ENCODE measurements around the gene BRD9. TPM values are rescaled to one million over a fixed set of nuclear protein-coding genes. Genes with fewer than 3 reads are reported as not detected.

Gene BRD9
- total RNA-seq, 1 donor from 2014 or later: 43.7 TPM

DNA sequence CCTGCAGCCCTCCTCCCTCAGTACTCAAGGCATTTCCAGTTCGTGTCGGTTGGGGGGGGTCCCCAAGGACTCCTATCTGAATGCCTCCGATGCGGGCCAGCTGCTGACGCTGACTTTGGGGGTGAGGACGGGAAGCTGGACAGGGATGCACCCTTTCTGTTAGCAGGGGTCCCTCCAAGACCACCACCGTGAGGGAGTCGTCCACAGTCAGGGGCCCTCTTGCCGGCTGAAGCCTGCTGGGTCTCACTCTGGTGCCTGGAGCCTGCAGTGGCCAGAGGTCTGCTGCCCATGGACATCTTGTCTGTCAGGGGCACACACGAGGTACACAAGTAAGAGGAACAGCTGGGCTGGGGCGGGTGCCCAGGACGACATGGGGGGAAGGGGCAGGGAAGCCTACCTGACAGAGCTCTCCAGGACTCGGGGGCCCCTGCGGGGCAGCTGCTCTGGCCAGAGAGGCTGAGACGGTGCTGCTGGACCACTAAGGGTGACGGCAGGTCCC, 32.8 kb downstream of the BRD9 start:
- no peak overlapping the region for H3K27ac ChIP-seq (ENCODE audit: low read depth, low read length)
- H3K4me1 ChIP-seq (ENCODE audit: insufficient read depth, low read length): no peaks in the 10 kb centered on the region
- H3K36me3 ChIP-seq (ENCODE audit: insufficient read depth, low read length): no peaks in the 10 kb centered on the region
- TF ChIP-seq, protein P1, sequence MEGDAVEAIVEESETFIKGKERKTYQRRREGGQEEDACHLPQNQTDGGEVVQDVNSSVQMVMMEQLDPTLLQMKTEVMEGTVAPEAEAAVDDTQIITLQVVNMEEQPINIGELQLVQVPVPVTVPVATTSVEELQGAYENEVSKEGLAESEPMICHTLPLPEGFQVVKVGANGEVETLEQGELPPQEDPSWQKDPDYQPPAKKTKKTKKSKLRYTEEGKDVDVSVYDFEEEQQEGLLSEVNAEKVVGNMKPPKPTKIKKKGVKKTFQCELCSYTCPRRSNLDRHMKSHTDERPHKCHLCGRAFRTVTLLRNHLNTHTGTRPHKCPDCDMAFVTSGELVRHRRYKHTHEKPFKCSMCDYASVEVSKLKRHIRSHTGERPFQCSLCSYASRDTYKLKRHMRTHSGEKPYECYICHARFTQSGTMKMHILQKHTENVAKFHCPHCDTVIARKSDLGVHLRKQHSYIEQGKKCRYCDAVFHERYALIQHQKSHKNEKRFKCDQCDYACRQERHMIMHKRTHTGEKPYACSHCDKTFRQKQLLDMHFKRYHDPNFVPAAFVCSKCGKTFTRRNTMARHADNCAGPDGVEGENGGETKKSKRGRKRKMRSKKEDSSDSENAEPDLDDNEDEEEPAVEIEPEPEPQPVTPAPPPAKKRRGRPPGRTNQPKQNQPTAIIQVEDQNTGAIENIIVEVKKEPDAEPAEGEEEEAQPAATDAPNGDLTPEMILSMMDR (IDR thresholded peaks at IDR 0.05; ENCODE audit: insufficient read depth, low read depth, low read length): no peak
- no peak for TF ChIP-seq EZH2 (IDR thresholded peaks at IDR 0.05; ENCODE audit: insufficient read depth, low read length)
- H3K27me3 ChIP-seq (ENCODE audit: insufficient read depth, low read length): no peaks in the 10 kb centered on the region
- Mint-ChIP-seq H3K36me3 (ENCODE audit: low read depth, unreplicated experiment) (peaks cover 9% of the 10 kb centered on the region), H3K4me3 (ENCODE audit: unreplicated experiment) (no peak overlapping the region), H3K4me1 (ENCODE audit: low read depth, unreplicated experiment) (no peaks in the 10 kb centered on the region), H3K27me3 (ENCODE audit: low read depth, unreplicated experiment) (peaks cover 1% of the 10 kb centered on the region), H3K27ac (ENCODE audit: unreplicated experiment) (no peak overlapping the region), H3K9me3 (ENCODE audit: unreplicated experiment) (peaks cover 1% of the 10 kb centered on the region)
- no peak overlapping the region for H3K9ac ChIP-seq (ENCODE audit: low read length)
- DNase-seq (ENCODE audit: low read depth) (no peak), FAIRE-seq (no peak)
- no peak overlapping the region for H2AFZ ChIP-seq (ENCODE audit: low read depth, low read length)
- peaks cover 53% of the 10 kb centered on the region for H4K20me1 ChIP-seq (ENCODE audit: insufficient read depth, low read length)
- H3K79me2 ChIP-seq (ENCODE audit: insufficient read depth, low read length): no peaks in the 10 kb centered on the region
- no peak overlapping the region for H3K4me2 ChIP-seq (ENCODE audit: low read length)
- H3K9me3 ChIP-seq (ENCODE audit: insufficient read depth, low read depth, low read length): no peaks in the 10 kb centered on the region
- no peak overlapping the region for H3K4me3 ChIP-seq (ENCODE audit: insufficient read depth, low read depth, low read length)

GRCh38 chr5:859391-859790, 33.2 kb downstream of the BRD9 start:
- FAIRE-seq: no peak
- H3K4me3 ChIP-seq (ENCODE audit: insufficient read depth, low read depth, low read length): no peak overlapping the region

GRCh38 chr5:858726-859125, 33.9 kb downstream of the BRD9 start:
- H3K4me3 Mint-ChIP-seq (ENCODE audit: unreplicated experiment): no peak overlapping the region
- no peak for FAIRE-seq

More at GRCh38 chr5:859391-859790, 33.2 kb downstream of the BRD9 start:
- Histone ChIP-seq H3K79me2 (ENCODE audit: insufficient read depth, low read length) (no peaks in the 10 kb centered on the region), H3K9ac (ENCODE audit: low read length) (no peak overlapping the region), H3K27me3 (ENCODE audit: insufficient read depth, low read length) (no peaks in the 10 kb centered on the region), H3K27ac (ENCODE audit: low read depth, low read length) (no peak overlapping the region), H3K4me2 (ENCODE audit: low read length) (no peak overlapping the region), H2AFZ (ENCODE audit: low read depth, low read length) (no peak overlapping the region), H3K4me1 (ENCODE audit: insufficient read depth, low read length) (no peaks in the 10 kb centered on the region), H3K36me3 (ENCODE audit: insufficient read depth, low read length) (no peaks in the 10 kb centered on the region), H4K20me1 (ENCODE audit: insufficient read depth, low read length) (peaks cover 49% of the 10 kb centered on the region), H3K9me3 (ENCODE audit: insufficient read depth, low read depth, low read length) (no peaks in the 10 kb centered on the region)
- DNase-seq (ENCODE audit: low read depth): no peak
- Mint-ChIP-seq H3K36me3 (ENCODE audit: low read depth, unreplicated experiment) (peaks cover 9% of the 10 kb centered on the region), H3K27me3 (ENCODE audit: low read depth, unreplicated experiment) (peaks cover 5% of the 10 kb centered on the region), H3K4me3 (ENCODE audit: unreplicated experiment) (no peak overlapping the region), H3K27ac (ENCODE audit: unreplicated experiment) (no peak overlapping the region), H3K4me1 (ENCODE audit: low read depth, unreplicated experiment) (no peaks in the 10 kb centered on the region), H3K9me3 (ENCODE audit: unreplicated experiment) (peaks cover 1% of the 10 kb centered on the region)
- TF ChIP-seq EZH2 (IDR thresholded peaks at IDR 0.05; ENCODE audit: insufficient read depth, low read length): no peak
- TF ChIP-seq, protein P1 (IDR thresholded peaks at IDR 0.05; ENCODE audit: insufficient read depth, low read depth, low read length): no peak

More at GRCh38 chr5:858726-859125, 33.9 kb downstream of the BRD9 start:
- Histone ChIP-seq H3K4me3 (ENCODE audit: insufficient read depth, low read depth, low read length) (no peak overlapping the region), H3K79me2 (ENCODE audit: insufficient read depth, low read length) (no peaks in the 10 kb centered on the region), H3K27me3 (ENCODE audit: insufficient read depth, low read length) (no peaks in the 10 kb centered on the region), H3K4me2 (ENCODE audit: low read length) (no peak overlapping the region), H3K9me3 (ENCODE audit: insufficient read depth, low read depth, low read length) (no peaks in the 10 kb centered on the region), H3K4me1 (ENCODE audit: insufficient read depth, low read length) (no peaks in the 10 kb centered on the region), H3K9ac (ENCODE audit: low read length) (no peak overlapping the region), H3K36me3 (ENCODE audit: insufficient read depth, low read length) (no peaks in the 10 kb centered on the region), H3K27ac (ENCODE audit: low read depth, low read length) (no peak overlapping the region), H2AFZ (ENCODE audit: low read depth, low read length) (no peak overlapping the region), H4K20me1 (ENCODE audit: insufficient read depth, low read length) (peaks cover 44% of the 10 kb centered on the region)
- peaks cover 9% of the 10 kb centered on the region for H3K27me3 Mint-ChIP-seq (ENCODE audit: low read depth, unreplicated experiment)
- no peak for DNase-seq (ENCODE audit: low read depth)
- no peak overlapping the region for H3K27ac Mint-ChIP-seq (ENCODE audit: unreplicated experiment)
- no peaks in the 10 kb centered on the region for H3K4me1 Mint-ChIP-seq (ENCODE audit: low read depth, unreplicated experiment)
- peaks cover 1% of the 10 kb centered on the region for H3K9me3 Mint-ChIP-seq (ENCODE audit: unreplicated experiment)
- no peak for TF ChIP-seq EZH2 (IDR thresholded peaks at IDR 0.05; ENCODE audit: insufficient read depth, low read length)
- TF ChIP-seq, protein P1 (IDR thresholded peaks at IDR 0.05; ENCODE audit: insufficient read depth, low read depth, low read length): no peak
- peaks cover 6% of the 10 kb centered on the region for H3K36me3 Mint-ChIP-seq (ENCODE audit: low read depth, unreplicated experiment)

Measured in astrocyte (in vitro differentiated cells and primary cell).